HG02678 (cell line): ENCODE data around the gene NUP214.
A peak's percentile ranks its signal among the peaks of the same experiment; 100 is the strongest.

Experiments
- ATAC-seq: cut with Tn5 transposase; IDR thresholded peaks from one replicate; pipeline ENCODE4 v1.9.1; 2021; ENCODE audit warnings: mild to moderate bottlenecking, moderate library complexity; ENCODE audit not compliant: unreplicated experiment

NUP214 gene

GRCh38 chr9:131274674-131275331, 149.4 kb downstream of the NUP214 start:
- no peak for ATAC-seq

GRCh38 chr9:131275332-131276093, 150.1 kb downstream of the NUP214 start:
- peak; percentile 27 for ATAC-seq

GRCh38 chr9:131276094-131276888, 150.9 kb downstream of the NUP214 start, which contains the start of gene FAM78A:
TSS of gene FAM78A (minus strand) at chr9:131276510. CDS start at chr9:131276179, 331 bp downstream.
- ATAC-seq: peak; percentile 11

- ATAC-seq: peak; percentile 11
Measured at GRCh38 chr9:131276891-131277286, 151.5 kb downstream of the NUP214 start.

GRCh38 chr9:131277287-131277909, 152.0 kb downstream of the NUP214 start:
- ATAC-seq: peak; percentile 6

GRCh38 chr9:131277910-131278701, 152.7 kb downstream of the NUP214 start:
- peak; percentile 44 for ATAC-seq

GRCh38 chr9:131278702-131279111, 153.3 kb downstream of the NUP214 start:
- no peak for ATAC-seq

- no peak for ATAC-seq
Measured at GRCh38 chr9:131279196-131279862, 153.9 kb downstream of the NUP214 start.

GRCh38 chr9:131279863-131280570, 154.6 kb downstream of the NUP214 start:
- ATAC-seq: no peak

GRCh38 chr9:131280660-131281059, 155.3 kb downstream of the NUP214 start:
- ATAC-seq: no peak

- no peak for ATAC-seq
Measured at GRCh38 chr9:131281119-131281965, 156.0 kb downstream of the NUP214 start.

- no peak for ATAC-seq
Measured at GRCh38 chr9:131282175-131282574, 156.8 kb downstream of the NUP214 start.

- no peak for ATAC-seq
Measured at GRCh38 chr9:131282688-131283422, 157.5 kb downstream of the NUP214 start.
